HT1080 (cell line): ENCODE data around the gene ACKR4. TPM values are rescaled to one million over a fixed set of nuclear protein-coding genes. Genes with fewer than 3 reads are reported as not detected.
"Not testable (repeated sequence)": the region's sequence is repeated elsewhere in the genome, so short reads cannot be mapped to it uniquely, and the experiment has no call there.

Experiments
- DNase-seq: peaks from one replicate; pipeline ENCODE4 v3.0.0-alpha.2; 2015; ENCODE audit warnings: low read depth
- polyA plus RNA-seq, 2 experiments: library from polyadenylated mRNA; depleted of rRNA; stranded (reverse); fragments of >200 nt; gene quantifications; 2 replicates each; pipeline ENCODE4 v1.2.3, GENCODE V29; 2015
- total RNA-seq: library from RNA; depleted of rRNA; stranded (reverse); fragments of >200 nt; shearing (Covaris generic); gene quantifications from 2 replicates; pipeline ENCODE4 v1.2.3, GENCODE V29; 2014; rRNA removed

The ACKR4 gene
- not detected in 2 replicates for total RNA-seq
- polyA plus RNA-seq (2015; cell fraction: cytosol; rRNA removed) = not detected in 2 replicates
- 0.32 TPM in 1 of 2 replicates, not detected in the other for polyA plus RNA-seq (2015; cell fraction: nucleus; rRNA removed)

GRCh38 chr3:132596816-132597433, at the start of gene ACKR4:
Gene ACKR4, plus strand, starts transcription at chr3:132597270. Its CDS starts 3,128 bp downstream, at chr3:132600398.
- DNase-seq = no peak

DNA sequence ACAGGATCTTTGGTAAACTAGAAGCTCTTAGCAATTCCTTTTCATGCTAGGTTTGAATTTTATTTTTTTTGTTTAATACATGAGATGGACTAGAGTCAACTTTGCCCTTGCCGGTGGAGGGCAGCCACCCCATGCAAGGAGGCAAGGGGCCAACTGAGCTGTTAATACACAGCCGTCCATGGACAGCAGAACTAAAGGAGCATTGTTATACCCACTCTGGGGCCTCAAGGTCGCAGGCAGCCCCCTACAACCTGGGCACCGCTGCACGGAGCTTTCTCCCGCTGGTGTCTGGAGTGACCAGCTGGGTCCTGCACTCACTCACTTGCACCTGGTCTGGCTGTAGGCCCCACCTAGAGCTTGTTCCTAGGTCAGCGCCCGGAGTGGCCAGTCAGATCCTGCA, 47.9 kb upstream of the ACKR4 start:
- DNase-seq = no peak

DNA sequence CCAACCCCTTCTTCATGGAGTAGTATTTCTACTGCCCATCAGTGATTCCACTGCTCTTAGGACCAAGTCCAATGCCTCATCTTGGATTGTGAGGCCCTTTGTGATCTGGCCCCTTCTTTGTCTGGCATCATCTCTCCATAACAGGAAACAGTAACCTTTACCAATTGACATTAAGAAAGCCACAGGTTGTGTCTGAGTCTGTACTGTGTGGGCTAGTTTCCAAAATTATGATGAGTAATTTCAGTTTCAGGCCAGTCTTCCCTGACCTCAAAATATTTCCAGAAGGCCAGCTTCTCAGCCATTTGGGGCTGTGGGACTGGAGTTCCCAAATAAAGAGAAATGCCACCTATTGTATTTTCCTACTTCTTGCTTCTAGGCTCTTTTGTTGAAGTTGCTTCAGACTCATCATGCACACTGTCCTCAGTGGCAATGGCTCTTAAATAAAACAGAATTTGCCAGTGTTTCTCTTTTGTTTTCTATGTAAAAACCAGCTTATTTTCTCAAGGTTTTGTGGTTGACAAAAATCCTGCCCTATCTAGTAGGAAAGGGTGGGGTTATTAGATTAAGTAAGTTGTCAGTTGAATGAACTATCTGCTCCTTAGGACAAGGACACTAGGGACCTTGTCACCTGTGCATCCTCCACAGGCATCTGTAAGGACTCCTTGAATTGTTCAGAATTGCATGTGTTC, 47.0 kb upstream of the ACKR4 start:
- peak; percentile 90 for DNase-seq

- DNase-seq = no peak
Measured at GRCh38 chr3:132550579-132551305, 46.3 kb upstream of the ACKR4 start.

GRCh38 chr3:132553826-132554225, 43.2 kb upstream of the ACKR4 start:
- no peak for DNase-seq

DNA sequence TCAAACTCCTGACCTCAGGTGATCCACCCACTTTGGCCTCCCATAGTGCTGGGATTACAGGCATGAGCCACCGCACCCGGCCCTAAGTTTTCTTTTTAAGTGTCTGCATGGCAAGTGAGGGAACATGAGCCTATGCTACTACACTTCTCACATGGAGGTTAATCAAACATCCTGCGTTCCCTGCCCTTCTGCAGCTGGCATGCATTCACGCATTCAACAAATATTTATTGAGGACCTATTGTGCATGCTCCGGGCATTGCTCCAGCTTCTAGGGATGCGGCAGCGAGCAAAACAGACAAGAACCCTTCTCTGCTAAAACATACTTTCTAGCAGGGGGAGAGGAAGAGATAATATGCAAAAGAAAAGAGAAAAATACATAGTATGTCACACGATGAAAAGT, 42.6 kb upstream of the ACKR4 start:
- no peak for DNase-seq

DNA sequence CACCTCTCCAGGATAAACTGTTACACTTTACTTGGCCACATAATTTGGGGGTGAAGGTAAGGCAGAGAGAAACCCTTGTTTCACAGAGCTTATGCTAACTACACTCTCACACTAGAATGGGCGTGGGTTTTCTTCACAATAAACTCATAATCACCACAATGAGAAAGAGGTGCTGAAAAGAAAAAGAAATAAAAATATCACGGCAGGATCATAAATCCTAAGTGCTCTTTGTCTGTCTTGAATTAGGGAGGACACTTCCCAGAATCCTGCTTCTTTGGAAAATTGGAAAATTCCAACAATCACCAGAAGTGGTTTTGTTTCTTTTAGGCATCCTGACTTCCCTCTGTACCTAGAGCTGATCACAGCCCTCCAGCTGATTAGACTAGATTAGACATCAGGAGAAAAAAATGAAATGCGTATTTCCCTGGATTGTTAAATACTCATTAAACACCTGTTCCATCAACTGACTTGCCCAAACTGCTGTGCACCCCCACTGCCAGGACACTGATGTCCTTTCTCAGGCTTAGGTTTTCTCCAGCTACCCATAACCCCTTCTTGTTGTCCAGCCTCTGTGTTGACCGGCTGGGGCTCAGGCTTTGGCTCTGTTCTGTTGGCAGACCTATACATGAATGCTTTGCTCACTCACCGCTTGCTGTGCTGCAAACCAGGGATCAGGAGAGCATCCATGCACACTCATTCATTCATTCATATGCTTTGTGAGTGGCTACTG, 41.6 kb upstream of the ACKR4 start:
- DNase-seq = no peak

DNA sequence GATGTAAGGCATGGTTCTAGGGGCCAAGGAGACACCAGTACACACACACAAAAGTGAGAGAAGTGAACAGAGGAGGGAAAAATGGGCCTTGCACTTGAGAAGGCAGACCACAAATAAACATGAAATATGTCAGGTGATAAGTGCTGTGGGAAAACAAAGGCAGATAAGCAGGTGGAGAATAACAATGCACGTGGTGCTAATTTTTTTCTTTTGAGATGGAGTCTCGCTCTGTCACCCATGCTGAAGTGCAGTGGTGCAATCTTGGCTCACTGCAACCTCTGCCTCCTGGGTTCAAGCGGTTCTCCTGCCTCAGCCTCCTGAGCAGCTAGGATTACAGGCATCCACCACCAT, 41.1 kb upstream of the ACKR4 start:
- DNase-seq = not testable (repeated sequence)

GRCh38 chr3:132556508-132557159, 40.4 kb upstream of the ACKR4 start:
- no peak for DNase-seq

- DNase-seq = no peak
Measured at GRCh38 chr3:132561003-132561402, 36.1 kb upstream of the ACKR4 start.

DNA sequence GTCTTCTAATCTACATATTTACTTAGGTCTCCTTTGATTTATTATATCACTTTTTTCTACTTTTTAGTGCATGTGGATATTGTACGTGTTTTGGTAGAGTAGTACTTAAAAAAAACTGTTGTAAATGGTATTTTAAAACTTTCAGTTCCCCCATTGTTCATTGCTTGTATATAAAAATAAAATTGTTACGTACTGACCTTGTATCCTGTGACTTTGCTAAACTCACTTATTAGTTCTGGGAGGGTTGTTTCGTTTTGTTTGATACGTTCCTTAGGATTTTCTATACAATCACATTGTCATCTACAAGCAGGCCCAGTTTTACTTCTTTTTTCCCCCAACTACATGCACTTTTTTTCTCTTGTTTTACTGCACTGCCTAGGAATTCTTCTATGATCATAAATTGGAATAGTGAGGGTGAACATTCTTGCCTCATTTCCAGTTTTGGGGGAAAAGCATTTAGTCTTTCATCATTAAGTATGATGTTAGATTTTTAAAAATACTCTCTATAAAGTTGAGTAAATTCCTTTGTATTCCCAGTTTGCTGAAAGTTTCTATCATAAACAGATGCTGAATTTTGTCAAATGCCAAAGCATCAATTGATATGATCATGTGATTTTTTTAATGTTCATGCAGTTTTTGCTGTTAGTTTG, 33.5 kb upstream of the ACKR4 start:
- DNase-seq = no peak

DNA sequence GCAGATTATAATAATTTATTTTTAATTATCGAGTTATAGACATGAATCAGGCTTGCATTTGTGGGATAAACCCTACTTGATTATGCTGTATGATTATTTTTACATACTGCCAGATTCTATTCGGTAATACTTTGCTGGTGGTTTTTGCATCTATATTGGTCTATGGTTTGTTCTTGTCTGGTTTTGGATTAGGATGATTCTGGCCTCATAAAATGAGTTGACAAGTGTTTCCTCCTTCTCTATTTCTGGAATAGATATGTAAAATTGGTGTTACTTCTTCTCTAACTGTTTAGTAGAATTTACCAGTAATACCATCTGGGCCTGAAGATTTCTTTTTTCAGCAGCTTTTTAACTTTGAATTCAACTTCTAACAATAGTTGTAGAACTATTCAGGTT, 33.0 kb upstream of the ACKR4 start:
- DNase-seq = no peak

GRCh38 chr3:132568422-132568821, 28.6 kb upstream of the ACKR4 start:
- DNase-seq = no peak

GRCh38 chr3:132569153-132569552, 27.9 kb upstream of the ACKR4 start:
- no peak for DNase-seq

GRCh38 chr3:132569580-132569979, 27.5 kb upstream of the ACKR4 start:
- no peak for DNase-seq

DNA sequence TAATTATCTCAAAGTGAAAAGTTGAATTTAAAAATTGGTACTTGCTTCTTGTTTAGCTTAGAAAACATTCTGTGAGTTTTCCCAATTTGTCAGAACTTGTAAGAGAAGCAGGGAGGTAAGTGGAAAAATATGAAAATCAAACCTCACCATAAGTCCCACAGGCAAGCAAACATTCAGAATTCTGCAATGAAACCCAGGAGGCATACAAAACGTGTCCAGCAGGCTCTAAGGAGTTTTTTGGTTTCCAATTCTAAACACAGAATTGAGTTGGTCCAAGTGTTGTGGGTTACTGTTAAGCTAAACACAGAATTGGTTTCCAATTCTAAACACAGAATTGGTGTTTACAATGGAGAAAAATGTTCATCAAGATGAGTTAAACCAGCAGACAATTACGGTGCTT, 27.1 kb upstream of the ACKR4 start:
- DNase-seq = no peak

GRCh38 chr3:132573797-132574211, 23.3 kb upstream of the ACKR4 start:
- DNase-seq = no peak

GRCh38 chr3:132587401-132587800, 9.7 kb upstream of the ACKR4 start:
- DNase-seq = no peak

DNA sequence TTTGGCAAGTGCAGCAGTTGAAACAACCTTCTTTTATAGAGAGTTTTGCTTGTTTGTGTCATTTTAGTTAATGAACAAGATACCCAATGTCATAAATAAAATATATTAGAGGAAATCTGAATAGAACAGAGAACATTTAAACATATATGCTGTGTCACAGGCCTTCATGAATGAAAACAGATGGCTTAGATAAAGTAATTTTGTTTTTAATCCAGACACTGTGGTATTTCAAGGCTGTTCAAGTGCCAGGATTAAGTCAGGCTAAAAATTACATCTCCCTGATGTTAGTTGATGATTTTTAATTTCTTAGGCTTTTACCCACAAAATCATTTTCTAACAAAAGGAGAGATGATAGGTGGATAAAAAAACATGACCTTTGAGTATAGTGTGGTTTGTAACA, 4.9 kb upstream of the ACKR4 start:
- DNase-seq = no peak

DNA sequence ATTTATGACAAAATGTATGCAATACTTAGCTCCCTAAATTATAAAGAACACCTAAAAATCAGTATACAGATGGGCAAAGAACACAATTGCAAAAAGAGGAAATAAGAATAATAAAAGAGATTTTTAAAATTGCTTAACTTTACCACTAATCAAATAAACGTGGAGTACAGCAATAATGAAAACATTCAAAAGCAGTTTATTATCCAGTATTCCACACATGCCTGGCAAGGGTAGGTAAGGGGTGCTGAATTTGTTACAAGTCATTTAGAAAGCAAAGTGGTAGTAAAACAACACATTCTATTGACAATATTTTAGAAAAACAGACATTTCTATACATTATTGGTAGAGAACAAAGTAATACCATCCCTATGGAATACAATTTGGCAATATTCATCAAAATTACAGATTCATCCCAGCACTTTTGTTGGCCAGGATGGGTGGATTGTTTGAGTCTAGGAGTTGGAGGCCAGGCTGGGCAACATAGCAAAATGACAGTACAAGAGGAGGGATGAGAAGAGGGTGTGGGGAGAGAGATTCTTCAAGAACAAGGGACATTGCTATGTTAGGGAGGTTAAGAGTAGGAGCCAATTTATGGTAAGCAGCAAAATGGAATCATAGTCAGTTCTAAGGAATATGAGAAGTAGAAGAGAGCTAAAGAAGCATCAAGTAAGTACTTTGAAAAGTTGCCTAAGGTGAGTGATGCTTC, 3.7 kb upstream of the ACKR4 start:
- no peak for DNase-seq
